H9 (cell line): Measurements from ENCODE around the gene ZNF318. TPM values are rescaled to one million over a fixed set of nuclear protein-coding genes. Genes with fewer than 3 reads are reported as not detected.

ENCODE experiments used
- DNase-seq: peaks from one replicate; pipeline ENCODE4 v3.0.0-alpha.2; 2017
- H2AFZ ChIP-seq: one replicate; pipeline ENCODE4 v1.6.1; 2013; ENCODE audit warnings: mild to moderate bottlenecking, low read length, control low read depth, moderate library complexity
- H2AK5ac ChIP-seq: 2 replicates; pipeline ENCODE4 v1.6.1; 2013; ENCODE audit warnings: low read length, control low read depth, mixed read lengths; ENCODE audit not compliant: insufficient read length
- H2BK120ac ChIP-seq: one replicate; pipeline ENCODE4 v1.6.1; 2013; ENCODE audit warnings: low read depth, mild to moderate bottlenecking, low read length, control low read depth, inconsistent platforms; ENCODE audit not compliant: poor library complexity, severe bottlenecking
- H2BK12ac ChIP-seq: 2 replicates; pipeline ENCODE4 v1.6.1; 2013; ENCODE audit warnings: low read length, control low read depth, mixed read lengths, low read depth; ENCODE audit not compliant: insufficient read length
- H2BK15ac ChIP-seq: 2 replicates; pipeline ENCODE4 v1.6.1; 2013; ENCODE audit warnings: low read depth, low read length, control low read depth
- H2BK20ac ChIP-seq: one replicate; pipeline ENCODE4 v1.6.1; 2013; ENCODE audit warnings: low read depth, mild to moderate bottlenecking, low read length, control low read depth, inconsistent platforms; ENCODE audit not compliant: poor library complexity, severe bottlenecking
- H2BK5ac ChIP-seq: 2 replicates; pipeline ENCODE4 v1.6.1; 2013; ENCODE audit warnings: low read length, control low read depth, mixed read lengths; ENCODE audit not compliant: insufficient read length
- H3K14ac ChIP-seq: 2 replicates; pipeline ENCODE4 v1.6.1; 2013; ENCODE audit warnings: low read length, control low read depth; ENCODE audit not compliant: insufficient read depth
- H3K18ac ChIP-seq: 2 replicates; pipeline ENCODE4 v1.6.1; 2013; ENCODE audit warnings: low read depth, mild to moderate bottlenecking, mixed read lengths, low read length, control low read depth; ENCODE audit not compliant: insufficient read length
- H3K23ac ChIP-seq: 2 replicates; pipeline ENCODE4 v1.6.1; 2013; ENCODE audit warnings: low read length, control low read depth, mixed read lengths, low read depth; ENCODE audit not compliant: insufficient read length
- H3K23me2 ChIP-seq: 2 replicates; pipeline ENCODE4 v1.6.1; 2013; ENCODE audit warnings: low read depth, mild to moderate bottlenecking, mixed read lengths, low read length, control low read depth; ENCODE audit not compliant: insufficient read length, poor library complexity, severe bottlenecking
- H3K27ac ChIP-seq: 2 replicates; pipeline ENCODE4 v1.5.1; 2013; ENCODE audit warnings: low read length, control low read depth, mixed read lengths, low read depth; ENCODE audit not compliant: insufficient read length
- H3K27me3 ChIP-seq: 2 replicates; pipeline ENCODE4 v1.6.1; 2013; ENCODE audit warnings: low read length, control low read depth, inconsistent platforms; ENCODE audit not compliant: insufficient read depth
- H3K4ac ChIP-seq: 2 replicates; pipeline ENCODE4 v1.6.1; 2013; ENCODE audit warnings: low read depth, mild to moderate bottlenecking, control low read depth, inconsistent platforms, low read length, moderate library complexity
- H3K4me1 ChIP-seq: 2 replicates; pipeline ENCODE4 v1.6.1; 2013; ENCODE audit warnings: low read length, control low read depth, inconsistent platforms; ENCODE audit not compliant: insufficient read depth
- H3K4me2 ChIP-seq: 2 replicates; pipeline ENCODE4 v1.6.1; 2013; ENCODE audit warnings: low read length, control low read depth, mixed read lengths; ENCODE audit not compliant: insufficient read length, insufficient read depth
- H3K56ac ChIP-seq: 2 replicates; pipeline ENCODE4 v1.6.1; 2013; ENCODE audit warnings: low read depth, mild to moderate bottlenecking, mixed read lengths, low read length, control low read depth; ENCODE audit not compliant: insufficient read length
- H3K79me1 ChIP-seq: 2 replicates; pipeline ENCODE4 v1.6.1; 2013; ENCODE audit warnings: low read depth, mild to moderate bottlenecking, moderate library complexity, low read length, control low read depth, inconsistent platforms; ENCODE audit not compliant: insufficient read depth, poor library complexity, severe bottlenecking
- H3K79me2 ChIP-seq: 2 replicates; pipeline ENCODE4 v1.6.1; 2013; ENCODE audit warnings: low read length, control low read depth, inconsistent platforms; ENCODE audit not compliant: insufficient read depth
- H3K9ac ChIP-seq: 2 replicates; pipeline ENCODE4 v1.6.1; 2013; ENCODE audit warnings: low read length, control low read depth, mixed read lengths; ENCODE audit not compliant: insufficient read length; ENCODE audit errors: extremely low read depth
- H3K9me3 ChIP-seq: one replicate; pipeline ENCODE4 v1.6.1; 2013; ENCODE audit warnings: low read depth, low read length, inconsistent platforms; ENCODE audit not compliant: control insufficient read depth
- H3T11ph ChIP-seq: one replicate; pipeline ENCODE4 v1.6.1; 2013; ENCODE audit warnings: mild to moderate bottlenecking, low read length, control low read depth, inconsistent platforms
- H4K20me1 ChIP-seq: one replicate; pipeline ENCODE4 v1.6.1; 2013; ENCODE audit not compliant: control insufficient read depth, insufficient read length, insufficient read depth
- H4K5ac ChIP-seq: 2 replicates; pipeline ENCODE4 v1.6.1; 2013; ENCODE audit warnings: low read depth, mild to moderate bottlenecking, mixed read lengths, low read length, control low read depth; ENCODE audit not compliant: insufficient read length
- H4K8ac ChIP-seq: replicated peaks from 2 replicates; pipeline ENCODE4 v1.6.1; 2013; ENCODE audit warnings: low read length, control low read depth, mixed read lengths, low read depth; ENCODE audit not compliant: insufficient read length
- H4K91ac ChIP-seq: 2 replicates; pipeline ENCODE4 v1.6.1; 2013; ENCODE audit warnings: low read depth, mild to moderate bottlenecking, moderate library complexity, mixed read lengths, low read length, control low read depth; ENCODE audit not compliant: insufficient read length
- H3K27ac Mint-ChIP-seq, 3 experiments: 2 replicates in 2 of 3; 3 replicates in 1 of 3; pipeline ENCODE4 v1.8.0; 2020 to 2021; ENCODE audit warnings: mixed read lengths in 3 of 3, mild to moderate bottlenecking in 1 of 3, moderate library complexity in 1 of 3
- H3K27me3 Mint-ChIP-seq: 2 replicates; pipeline ENCODE4 v1.8.0; 2021; ENCODE audit warnings: low read depth, mild to moderate bottlenecking, moderate library complexity, mixed read lengths
- H3K36me3 Mint-ChIP-seq, 3 experiments: 2 replicates in 2 of 3; 3 replicates in 1 of 3; pipeline ENCODE4 v1.8.0; 2020 to 2021; ENCODE audit warnings: low read depth in 3 of 3, mixed read lengths in 3 of 3; ENCODE audit not compliant: insufficient read depth in 1 of 3
- H3K4me1 Mint-ChIP-seq, 2 experiments: 2 replicates each; pipeline ENCODE4 v1.8.0; 2020; ENCODE audit warnings: mixed read lengths in 2 of 2
- H3K4me3 Mint-ChIP-seq, 2 experiments: 2 replicates in 1 of 2; 3 replicates in 1 of 2; pipeline ENCODE4 v1.8.0; 2020 to 2021; ENCODE audit warnings: mild to moderate bottlenecking in 2 of 2, mixed read lengths in 2 of 2, moderate library complexity in 1 of 2
- H3K9me3 Mint-ChIP-seq, 2 experiments: 2 replicates in 1 of 2; 3 replicates in 1 of 2; pipeline ENCODE4 v1.8.0; 2020; ENCODE audit warnings: mild to moderate bottlenecking in 2 of 2, mixed read lengths in 2 of 2, moderate library complexity in 1 of 2
- CTCF ChIP-seq: fragments of 200-600 bp; sonication (generic); conservative IDR thresholded peaks from 3 replicates; pipeline ENCODE4 v1.8.0; 2021; ENCODE audit warnings: antibody characterized with exemption, mild to moderate bottlenecking
- WGBS: extraction: QIAGEN DNeasy Blood & Tissue Kit; methylation state at CpG from one replicate; pipeline ENCODE4 v1.1.7; 2013; ENCODE audit warnings: missing lambda C conversion rate, low lambda C conversion rate, mixed read lengths; ENCODE audit not compliant: insufficient read length; ENCODE audit errors: extremely low coverage; 5-methylcytosine and 5-hydroxymethylcytosine counted together
- total RNA-seq: library from RNA; stranded (reverse); gene quantifications from 2 replicates; pipeline ENCODE4 v1.2.1, GENCODE V29; 2021

ZNF318 gene
- total RNA-seq, 1 experiment from 2014 or later, result 16.3 TPM

DNA sequence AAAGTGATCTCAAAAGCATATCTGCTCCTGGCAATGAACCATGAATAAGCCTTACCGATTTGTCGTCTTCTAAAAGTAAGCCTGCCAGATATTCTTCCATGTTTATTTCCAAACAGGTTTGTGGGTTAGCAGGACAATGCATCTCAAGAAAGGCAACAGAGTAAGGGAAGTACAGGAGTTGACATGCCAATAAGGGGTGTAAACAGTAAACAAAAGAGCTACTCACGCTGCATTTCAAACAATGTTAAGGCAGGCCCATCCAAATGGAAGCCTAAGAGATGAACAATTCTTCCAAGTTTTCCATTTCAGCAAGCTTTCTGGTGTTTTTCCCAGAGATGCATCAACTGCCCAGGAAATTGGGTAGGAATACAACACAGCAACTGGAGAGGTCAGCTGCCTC is 33.1 kb downstream of the ZNF318 start:
- Mint-ChIP-seq H3K4me3 (no peak overlapping the region), H3K27me3 (no peaks in the 10 kb centered on the region; the same call in none of the 2 replicates), H3K4me1 (peaks cover 0 to 7% of the 10 kb centered on the region in 2 experiments; a peak in 2 of 4 replicates), H3K36me3 (peaks cover 3 to 29% (median 23%) of the 10 kb centered on the region in 3 experiments; a peak in 5 of 7 replicates), H3K27ac (no peak overlapping the region), H3K9me3 (no peaks in the 10 kb centered on the region)
- H2BK20ac ChIP-seq, result no peak overlapping the region
- no peak overlapping the region for H2BK120ac ChIP-seq
- H2AFZ ChIP-seq, result no peak overlapping the region
- H3K27me3 ChIP-seq, result no peaks in the 10 kb centered on the region
- H2BK12ac ChIP-seq, result no peak overlapping the region
- H3K18ac ChIP-seq, result no peak overlapping the region
- H3K23me2 ChIP-seq, result no peaks in the 10 kb centered on the region
- no peak overlapping the region for H4K8ac ChIP-seq
- H2AK5ac ChIP-seq, result no peak overlapping the region
- H3K4ac ChIP-seq, result no peak overlapping the region
- no peak overlapping the region for H3T11ph ChIP-seq
- no CpG with 5 or more reads among the region's 3 CpGs for WGBS
- no peak overlapping the region for H4K91ac ChIP-seq
- no peaks in the 10 kb centered on the region for H4K20me1 ChIP-seq
- TF ChIP-seq CTCF, result no peak
- H4K5ac ChIP-seq, result no peak overlapping the region
- H2BK5ac ChIP-seq, result no peak overlapping the region
- no peak overlapping the region for H2BK15ac ChIP-seq
- H3K23ac ChIP-seq, result no peak overlapping the region
- H3K9ac ChIP-seq, result no peak overlapping the region
- H3K9me3 ChIP-seq, result no peaks in the 10 kb centered on the region
- no peak overlapping the region for H3K14ac ChIP-seq
- DNase-seq, result no peak
- H3K27ac ChIP-seq, result no peak overlapping the region
- H3K4me2 ChIP-seq, result no peak overlapping the region
- H3K79me2 ChIP-seq, result no peaks in the 10 kb centered on the region
- no peaks in the 10 kb centered on the region for H3K4me1 ChIP-seq
- H3K79me1 ChIP-seq, result no peaks in the 10 kb centered on the region
- H3K56ac ChIP-seq, result no peak overlapping the region
